Measurements from ENCODE around the gene ENTPD5.

DNA sequence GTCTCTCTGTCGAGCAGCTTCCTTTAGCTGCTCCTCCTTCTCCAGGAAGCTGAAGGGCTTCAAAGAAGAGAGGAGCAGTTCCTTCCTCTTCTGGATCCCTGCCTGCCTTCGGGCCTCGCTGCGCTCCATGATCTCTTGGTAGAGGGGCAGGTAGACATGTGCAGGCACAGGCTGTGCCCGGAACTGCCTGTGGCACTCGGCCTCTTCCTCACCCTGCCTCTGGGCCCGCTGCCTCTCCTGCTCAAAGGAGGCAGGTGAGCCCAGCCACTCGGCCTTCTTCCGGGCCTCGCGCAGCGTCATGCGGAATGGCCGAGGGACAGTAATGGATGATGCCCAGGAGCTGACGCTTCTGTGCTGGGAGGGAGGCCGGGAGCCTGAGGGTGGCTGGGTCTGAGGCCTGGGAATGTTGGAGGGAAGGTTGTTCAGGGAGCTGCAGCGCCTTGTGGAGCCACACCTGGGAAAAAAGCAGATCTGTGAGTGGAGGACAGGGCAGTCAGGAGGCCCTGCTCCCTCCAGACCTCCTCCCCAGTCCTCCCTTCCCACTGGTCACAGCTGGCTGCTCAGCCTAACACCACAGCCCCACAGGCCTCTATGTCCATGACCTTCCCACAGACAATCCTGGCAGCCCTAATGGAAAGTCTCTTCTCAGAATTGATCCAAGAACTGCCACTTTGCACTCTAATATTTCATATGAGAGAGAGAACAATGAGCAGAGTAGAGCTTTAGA lies 74.5 kb downstream of the ENTPD5 start:
- no peak for TF ChIP-seq POLR2A (IDR thresholded peaks at IDR 0.05)
- TF ChIP-seq, protein P1, sequence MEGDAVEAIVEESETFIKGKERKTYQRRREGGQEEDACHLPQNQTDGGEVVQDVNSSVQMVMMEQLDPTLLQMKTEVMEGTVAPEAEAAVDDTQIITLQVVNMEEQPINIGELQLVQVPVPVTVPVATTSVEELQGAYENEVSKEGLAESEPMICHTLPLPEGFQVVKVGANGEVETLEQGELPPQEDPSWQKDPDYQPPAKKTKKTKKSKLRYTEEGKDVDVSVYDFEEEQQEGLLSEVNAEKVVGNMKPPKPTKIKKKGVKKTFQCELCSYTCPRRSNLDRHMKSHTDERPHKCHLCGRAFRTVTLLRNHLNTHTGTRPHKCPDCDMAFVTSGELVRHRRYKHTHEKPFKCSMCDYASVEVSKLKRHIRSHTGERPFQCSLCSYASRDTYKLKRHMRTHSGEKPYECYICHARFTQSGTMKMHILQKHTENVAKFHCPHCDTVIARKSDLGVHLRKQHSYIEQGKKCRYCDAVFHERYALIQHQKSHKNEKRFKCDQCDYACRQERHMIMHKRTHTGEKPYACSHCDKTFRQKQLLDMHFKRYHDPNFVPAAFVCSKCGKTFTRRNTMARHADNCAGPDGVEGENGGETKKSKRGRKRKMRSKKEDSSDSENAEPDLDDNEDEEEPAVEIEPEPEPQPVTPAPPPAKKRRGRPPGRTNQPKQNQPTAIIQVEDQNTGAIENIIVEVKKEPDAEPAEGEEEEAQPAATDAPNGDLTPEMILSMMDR (IDR thresholded peaks at IDR 0.05): no peak

All from thyroid gland (tissue), 4 donors.